Measurements from ENCODE around the gene HGF. TPM values are rescaled to one million over a fixed set of nuclear protein-coding genes. Genes with fewer than 3 reads are reported as not detected.

HGF gene
- total and polyA plus RNA-seq, 4 donors: 1.2 to 12.2 (median 2.8) TPM

GRCh38 chr7:81707196-81707595 lies 62.7 kb downstream of the HGF start:
- no peaks in the 10 kb centered on the region for H3K36me3 ChIP-seq (ENCODE audit: control insufficient read depth, insufficient read depth, low read length)
- DNase-seq (ENCODE audit: low read depth in 4 of 6, low spot score in 6 of 6): no peak
- no peaks in the 10 kb centered on the region for H3K4me1 ChIP-seq (ENCODE audit: control insufficient read depth, insufficient read depth, low read length)
- H3K27ac ChIP-seq (ENCODE audit: low read depth, low read length): no peak overlapping the region
- no CpG with 5 or more reads among the region's 4 CpGs for WGBS (ENCODE audit: insufficient coverage)
- no peaks in the 10 kb centered on the region for H3K27me3 ChIP-seq (ENCODE audit: control insufficient read depth, insufficient read depth, low read length)
- H3K4me3 ChIP-seq (ENCODE audit: low read depth, low read length): no peak overlapping the region
- H3K9me3 ChIP-seq (ENCODE audit: control insufficient read depth, insufficient read depth, low read length): no peaks in the 10 kb centered on the region

- Histone ChIP-seq H3K27ac (ENCODE audit: low read depth, low read length) (no peak overlapping the region), H3K36me3 (ENCODE audit: control insufficient read depth, insufficient read depth, low read length) (no peaks in the 10 kb centered on the region), H3K27me3 (ENCODE audit: control insufficient read depth, insufficient read depth, low read length) (no peaks in the 10 kb centered on the region), H3K4me1 (ENCODE audit: control insufficient read depth, insufficient read depth, low read length) (no peaks in the 10 kb centered on the region), H3K4me3 (ENCODE audit: low read depth, low read length) (no peak overlapping the region), H3K9me3 (ENCODE audit: control insufficient read depth, insufficient read depth, low read length) (no peaks in the 10 kb centered on the region)
- no peak for DNase-seq (ENCODE audit: low read depth in 4 of 6, low spot score in 6 of 6)
- WGBS (ENCODE audit: insufficient coverage): no CpG with 5 or more reads among the region's 2 CpGs
These were observed 64.6 kb downstream of the HGF start for GRCh38 chr7:81705206-81705605.

- Histone ChIP-seq H3K4me3 (ENCODE audit: low read depth, low read length) (no peak overlapping the region), H3K27ac (ENCODE audit: low read depth, low read length) (no peak overlapping the region), H3K4me1 (ENCODE audit: control insufficient read depth, insufficient read depth, low read length) (no peaks in the 10 kb centered on the region), H3K9me3 (ENCODE audit: control insufficient read depth, insufficient read depth, low read length) (no peaks in the 10 kb centered on the region), H3K27me3 (ENCODE audit: control insufficient read depth, insufficient read depth, low read length) (no peaks in the 10 kb centered on the region), H3K36me3 (ENCODE audit: control insufficient read depth, insufficient read depth, low read length) (no peaks in the 10 kb centered on the region)
- no CpG with 5 or more reads among the region's 3 CpGs for WGBS (ENCODE audit: insufficient coverage)
- peak in 1 of 6 donors; percentile 28 for DNase-seq (ENCODE audit: low read depth in 4 of 6, low spot score in 6 of 6)
These were observed 65.3 kb downstream of the HGF start for GRCh38 chr7:81704595-81704994.

GRCh38 chr7:81698965-81699364 lies 70.9 kb downstream of the HGF start:
- DNase-seq (ENCODE audit: low read depth in 4 of 6, low spot score in 6 of 6): no peak
- Histone ChIP-seq H3K4me1 (ENCODE audit: control insufficient read depth, insufficient read depth, low read length) (no peaks in the 10 kb centered on the region), H3K27me3 (ENCODE audit: control insufficient read depth, insufficient read depth, low read length) (no peaks in the 10 kb centered on the region), H3K9me3 (ENCODE audit: control insufficient read depth, insufficient read depth, low read length) (no peaks in the 10 kb centered on the region), H3K4me3 (ENCODE audit: low read depth, low read length) (no peak overlapping the region), H3K27ac (ENCODE audit: low read depth, low read length) (no peak overlapping the region), H3K36me3 (ENCODE audit: control insufficient read depth, insufficient read depth, low read length) (no peaks in the 10 kb centered on the region)

- H3K9me3 ChIP-seq (ENCODE audit: control insufficient read depth, insufficient read depth, low read length): no peaks in the 10 kb centered on the region
- H3K4me3 ChIP-seq (ENCODE audit: low read depth, low read length): no peak overlapping the region
- H3K4me1 ChIP-seq (ENCODE audit: control insufficient read depth, insufficient read depth, low read length): no peaks in the 10 kb centered on the region
- no CpG with 5 or more reads among the region's 3 CpGs for WGBS (ENCODE audit: insufficient coverage)
- no peaks in the 10 kb centered on the region for H3K27me3 ChIP-seq (ENCODE audit: control insufficient read depth, insufficient read depth, low read length)
- H3K27ac ChIP-seq (ENCODE audit: low read depth, low read length): no peak overlapping the region
- no peaks in the 10 kb centered on the region for H3K36me3 ChIP-seq (ENCODE audit: control insufficient read depth, insufficient read depth, low read length)
- no peak for DNase-seq (ENCODE audit: low read depth in 4 of 6, low spot score in 6 of 6)
These were observed 75.1 kb downstream of the HGF start for GRCh38 chr7:81694711-81695110.

GRCh38 chr7:81693894-81694293 lies 76.0 kb downstream of the HGF start:
- Histone ChIP-seq H3K36me3 (ENCODE audit: control insufficient read depth, insufficient read depth, low read length) (no peaks in the 10 kb centered on the region), H3K27ac (ENCODE audit: low read depth, low read length) (no peak overlapping the region), H3K27me3 (ENCODE audit: control insufficient read depth, insufficient read depth, low read length) (no peaks in the 10 kb centered on the region), H3K4me3 (ENCODE audit: low read depth, low read length) (no peak overlapping the region), H3K9me3 (ENCODE audit: control insufficient read depth, insufficient read depth, low read length) (no peaks in the 10 kb centered on the region), H3K4me1 (ENCODE audit: control insufficient read depth, insufficient read depth, low read length) (no peaks in the 10 kb centered on the region)
- DNase-seq (ENCODE audit: low read depth in 4 of 6, low spot score in 6 of 6): no peak
- no CpG with 5 or more reads among the region's 1 CpG for WGBS (ENCODE audit: insufficient coverage)

- DNase-seq (ENCODE audit: low read depth in 4 of 6, low spot score in 6 of 6): no peak
- Histone ChIP-seq H3K36me3 (ENCODE audit: control insufficient read depth, insufficient read depth, low read length) (no peaks in the 10 kb centered on the region), H3K4me3 (ENCODE audit: low read depth, low read length) (no peak overlapping the region), H3K27ac (ENCODE audit: low read depth, low read length) (no peak overlapping the region), H3K9me3 (ENCODE audit: control insufficient read depth, insufficient read depth, low read length) (no peaks in the 10 kb centered on the region), H3K27me3 (ENCODE audit: control insufficient read depth, insufficient read depth, low read length) (no peaks in the 10 kb centered on the region), H3K4me1 (ENCODE audit: control insufficient read depth, insufficient read depth, low read length) (no peaks in the 10 kb centered on the region)
- WGBS (ENCODE audit: insufficient coverage): 77% methylated on average over 2 of the region's 2 CpGs
These were observed 76.8 kb downstream of the HGF start for GRCh38 chr7:81693080-81693479.

- no peaks in the 10 kb centered on the region for H3K36me3 ChIP-seq (ENCODE audit: control insufficient read depth, insufficient read depth, low read length)
- DNase-seq (ENCODE audit: low read depth in 4 of 6, low spot score in 6 of 6): no peak
These were observed 77.5 kb downstream of the HGF start for GRCh38 chr7:81692146-81692905.

GRCh38 chr7:81691199-81691821 lies 78.5 kb downstream of the HGF start:
- no CpG with 5 or more reads among the region's 4 CpGs for WGBS (ENCODE audit: insufficient coverage)
- no peak for DNase-seq (ENCODE audit: low read depth in 4 of 6, low spot score in 6 of 6)
- H3K36me3 ChIP-seq (ENCODE audit: control insufficient read depth, insufficient read depth, low read length): no peaks in the 10 kb centered on the region
- no peaks in the 10 kb centered on the region for H3K9me3 ChIP-seq (ENCODE audit: control insufficient read depth, insufficient read depth, low read length)
- no peak overlapping the region for H3K4me3 ChIP-seq (ENCODE audit: low read depth, low read length)
- H3K27me3 ChIP-seq (ENCODE audit: control insufficient read depth, insufficient read depth, low read length): no peaks in the 10 kb centered on the region
- H3K27ac ChIP-seq (ENCODE audit: low read depth, low read length): no peak overlapping the region
- no peaks in the 10 kb centered on the region for H3K4me1 ChIP-seq (ENCODE audit: control insufficient read depth, insufficient read depth, low read length)

More at GRCh38 chr7:81692146-81692905, 77.5 kb downstream of the HGF start:
- WGBS (ENCODE audit: insufficient coverage): 94% methylated on average over 2 of the region's 3 CpGs
- no peak overlapping the region for H3K27ac ChIP-seq (ENCODE audit: low read depth, low read length)
- no peak overlapping the region for H3K4me3 ChIP-seq (ENCODE audit: low read depth, low read length)
- no peaks in the 10 kb centered on the region for H3K27me3 ChIP-seq (ENCODE audit: control insufficient read depth, insufficient read depth, low read length)
- no peaks in the 10 kb centered on the region for H3K9me3 ChIP-seq (ENCODE audit: control insufficient read depth, insufficient read depth, low read length)
- H3K4me1 ChIP-seq (ENCODE audit: control insufficient read depth, insufficient read depth, low read length): no peaks in the 10 kb centered on the region

GRCh38 chr7:81690688-81691087 lies 79.2 kb downstream of the HGF start:
- 75% methylated on average over 1 of the region's 3 CpGs for WGBS (ENCODE audit: insufficient coverage)
- no peak for DNase-seq (ENCODE audit: low read depth in 4 of 6, low spot score in 6 of 6)
- H3K36me3 ChIP-seq (ENCODE audit: control insufficient read depth, insufficient read depth, low read length): no peaks in the 10 kb centered on the region

More at GRCh38 chr7:81690688-81691087, 79.2 kb downstream of the HGF start:
- no peaks in the 10 kb centered on the region for H3K9me3 ChIP-seq (ENCODE audit: control insufficient read depth, insufficient read depth, low read length)
- H3K4me1 ChIP-seq (ENCODE audit: control insufficient read depth, insufficient read depth, low read length): no peaks in the 10 kb centered on the region
- no peak overlapping the region for H3K27ac ChIP-seq (ENCODE audit: low read depth, low read length)
- no peak overlapping the region for H3K4me3 ChIP-seq (ENCODE audit: low read depth, low read length)
- no peaks in the 10 kb centered on the region for H3K27me3 ChIP-seq (ENCODE audit: control insufficient read depth, insufficient read depth, low read length)
